ACC112 (cell line): ENCODE data around the gene ZNF782.
A peak's percentile ranks its signal among the peaks of the same experiment; 100 is the strongest.
"Not testable (repeated sequence)": the region's sequence is repeated elsewhere in the genome, so short reads cannot be mapped to it uniquely, and the experiment has no call there.

Experiments
- H2AFZ ChIP-seq: fragments of 200-600 bp; sonication (generic); one replicate; pipeline ENCODE4 v1.6.0; 2017; ENCODE audit warnings: antibody characterized with exemption, low read length; ENCODE audit not compliant: unreplicated experiment
- H3K27ac ChIP-seq: fragments of 200-600 bp; sonication (generic); 2 replicates; pipeline ENCODE4 v1.5.1; 2014; ENCODE audit warnings: low read depth, mild to moderate bottlenecking, antibody characterized with exemption, low read length, moderate library complexity
- H3K27me3 ChIP-seq: fragments of 200-600 bp; sonication (generic); 2 replicates; pipeline ENCODE4 v1.6.1; 2014; ENCODE audit warnings: mild to moderate bottlenecking, antibody characterized with exemption, low read length, moderate library complexity, mixed read lengths; ENCODE audit not compliant: insufficient read depth
- H3K36me3 ChIP-seq: fragments of 200-600 bp; sonication (generic); 2 replicates; pipeline ENCODE4 v1.6.1; 2016; ENCODE audit warnings: mild to moderate bottlenecking, antibody characterized with exemption, low read length, moderate library complexity, mixed read lengths; ENCODE audit not compliant: insufficient read depth
- H3K4me1 ChIP-seq: fragments of 200-600 bp; sonication (generic); one replicate; pipeline ENCODE4 v1.6.1; 2016; ENCODE audit warnings: low read length, mixed read lengths; ENCODE audit not compliant: insufficient read depth, unreplicated experiment, control insufficient read depth
- H3K4me3 ChIP-seq: fragments of 200-600 bp; sonication (generic); 2 replicates; pipeline ENCODE4 v1.5.1; 2014; ENCODE audit warnings: mild to moderate bottlenecking, low read depth, low read length
- H3K79me2 ChIP-seq: fragments of 200-600 bp; sonication (generic); one replicate; pipeline ENCODE4 v1.6.0; 2016; ENCODE audit warnings: low read length; ENCODE audit not compliant: control insufficient read depth, unreplicated experiment, insufficient read depth

The ZNF782 gene

GRCh38 chr9:96853781-96854650 lies at the start of gene ZNF782:
ZNF782 (minus strand) TSS chr9:96854514; CDS start chr9:96851961, 2,553 bp downstream.
- no peaks in the 10 kb centered on the region for H3K27me3 ChIP-seq
- peak within 1 kb of the TSS; percentile 77 for H2AFZ ChIP-seq
- H3K79me2 ChIP-seq, result peaks cover 15% of the 10 kb centered on the region
- H3K4me1 ChIP-seq, result peaks cover 8% of the 10 kb centered on the region
- H3K4me3 ChIP-seq, result peak within 1 kb of the TSS; percentile 82
- H3K36me3 ChIP-seq, result peaks cover 10% of the 10 kb centered on the region
- no peak within 1 kb of the TSS for H3K27ac ChIP-seq

- H3K27ac ChIP-seq, H3K36me3 ChIP-seq, H3K4me1 ChIP-seq, H3K27me3 ChIP-seq, H3K79me2 ChIP-seq, H2AFZ ChIP-seq, H3K4me3 ChIP-seq: not testable (repeated sequence)
These were observed 45.7 kb upstream of the ZNF782 start for GRCh38 chr9:96900010-96900409.

DNA sequence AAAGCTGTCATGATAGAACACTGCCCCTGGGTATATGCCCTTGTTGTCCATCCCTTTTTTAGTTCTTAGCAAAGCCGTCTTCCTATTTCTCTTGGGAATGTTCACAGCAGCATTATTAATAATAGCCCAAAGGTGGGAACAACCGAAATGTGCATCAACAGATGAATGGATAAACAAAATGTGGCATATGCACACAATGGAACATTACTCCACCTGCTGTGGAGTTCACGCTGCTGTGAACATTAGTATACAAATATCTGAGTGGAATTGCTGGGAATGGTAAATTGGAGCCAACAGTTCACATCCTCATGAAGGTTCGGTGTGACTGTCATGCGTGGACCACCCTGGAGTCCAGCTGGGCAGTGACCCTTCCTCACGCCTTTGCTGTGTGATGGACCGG lies 37.8 kb upstream of the ZNF782 start:
- H3K79me2 ChIP-seq, result no peaks in the 10 kb centered on the region
- no peak overlapping the region for H3K27ac ChIP-seq
- H3K27me3 ChIP-seq, result no peaks in the 10 kb centered on the region
- no peak overlapping the region for H3K4me3 ChIP-seq
- H2AFZ ChIP-seq, result no peak overlapping the region
- no peaks in the 10 kb centered on the region for H3K4me1 ChIP-seq
- 0 out of 2 replicates have a peak, but pooled peaks cover 6% of the 10 kb centered on the region for H3K36me3 ChIP-seq

- Histone ChIP-seq H3K4me1 (peaks cover 17% of the 10 kb centered on the region), H3K79me2 (no peaks in the 10 kb centered on the region), H3K36me3 (peaks cover 2% of the 10 kb centered on the region; the same call in 1 of the 2 replicates), H3K27ac (no peak overlapping the region), H2AFZ (no peak overlapping the region), H3K27me3 (no peaks in the 10 kb centered on the region), H3K4me3 (no peak overlapping the region)
These were observed 34.3 kb upstream of the ZNF782 start for GRCh38 chr9:96888591-96888990.

GRCh38 chr9:96885424-96885823 lies 31.1 kb upstream of the ZNF782 start:
- Histone ChIP-seq H2AFZ (no peak overlapping the region), H3K4me1 (peaks cover 20% of the 10 kb centered on the region), H3K79me2 (no peaks in the 10 kb centered on the region), H3K27me3 (no peaks in the 10 kb centered on the region), H3K36me3 (no peaks in the 10 kb centered on the region; the same call in 1 of the 2 replicates), H3K4me3 (no peak overlapping the region), H3K27ac (no peak overlapping the region)

- no peak overlapping the region for H3K4me3 ChIP-seq
- H3K79me2 ChIP-seq, result no peaks in the 10 kb centered on the region
- H3K27ac ChIP-seq, result peak overlapping the region; percentile 31; the same call in 1 of the 2 replicates
- no peak overlapping the region for H2AFZ ChIP-seq
- no peaks in the 10 kb centered on the region; the same call in 1 of the 2 replicates for H3K36me3 ChIP-seq
- peaks cover 20% of the 10 kb centered on the region for H3K4me1 ChIP-seq
- no peaks in the 10 kb centered on the region for H3K27me3 ChIP-seq
These were observed 30.1 kb upstream of the ZNF782 start for GRCh38 chr9:96884443-96884842.

DNA sequence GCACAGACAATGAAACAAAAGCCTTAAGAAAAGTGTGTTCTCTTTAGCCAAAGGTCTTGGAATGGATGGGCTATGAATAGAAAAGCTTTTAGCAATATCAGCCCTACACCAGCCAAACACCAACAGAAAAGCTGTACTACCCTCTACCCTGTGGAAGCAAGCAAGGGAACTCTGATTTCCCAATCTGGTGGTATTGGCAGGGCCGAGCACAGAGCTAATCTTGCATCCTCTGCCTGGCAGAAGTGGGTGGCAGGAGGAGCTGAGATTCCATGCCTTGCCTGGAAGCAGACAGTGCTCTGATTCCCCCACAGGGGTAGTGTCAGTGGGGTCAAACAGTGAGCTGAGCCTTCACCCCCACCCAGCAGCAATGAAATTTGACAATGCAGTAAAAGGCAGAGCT lies 29.6 kb upstream of the ZNF782 start:
- Histone ChIP-seq H3K79me2 (no peaks in the 10 kb centered on the region), H3K4me3 (0 out of 2 replicates have a peak overlapping the region, but pooled peaks have one; percentile 20), H3K4me1 (peaks cover 20% of the 10 kb centered on the region), H3K27me3 (no peaks in the 10 kb centered on the region), H2AFZ (no peak overlapping the region), H3K36me3 (no peaks in the 10 kb centered on the region; the same call in 1 of the 2 replicates), H3K27ac (peak overlapping the region; percentile 31; the same call in 1 of the 2 replicates)

- H3K4me3 ChIP-seq, result peak overlapping the region; percentile 57
- peaks cover 15% of the 10 kb centered on the region for H3K4me1 ChIP-seq
- H3K36me3 ChIP-seq, result no peaks in the 10 kb centered on the region
- no peaks in the 10 kb centered on the region for H3K79me2 ChIP-seq
- H3K27ac ChIP-seq, result no peak overlapping the region
- peak overlapping the region; percentile 64 for H2AFZ ChIP-seq
- peaks cover 11% of the 10 kb centered on the region for H3K27me3 ChIP-seq
These were observed 23.0 kb upstream of the ZNF782 start for GRCh38 chr9:96877269-96877668.

GRCh38 chr9:96875461-96876142 lies 21.3 kb upstream of the ZNF782 start:
- Histone ChIP-seq H3K79me2 (no peaks in the 10 kb centered on the region), H3K27me3 (peaks cover 11% of the 10 kb centered on the region), H3K27ac (peak overlapping the region; percentile 82), H3K4me1 (peaks cover 15% of the 10 kb centered on the region), H2AFZ (peak overlapping the region; percentile 90), H3K36me3 (no peaks in the 10 kb centered on the region), H3K4me3 (peak overlapping the region; percentile 84)

- peaks cover 11% of the 10 kb centered on the region for H3K27me3 ChIP-seq
- peak overlapping the region; percentile 84 for H3K4me3 ChIP-seq
- peaks cover 15% of the 10 kb centered on the region for H3K4me1 ChIP-seq
- H3K79me2 ChIP-seq, result no peaks in the 10 kb centered on the region
- H3K36me3 ChIP-seq, result no peaks in the 10 kb centered on the region
- peak overlapping the region; percentile 90 for H2AFZ ChIP-seq
- peak overlapping the region; percentile 82 for H3K27ac ChIP-seq
These were observed 20.7 kb upstream of the ZNF782 start for GRCh38 chr9:96874947-96875460.
